T-helper 1 cell (primary cell): ENCODE data around the gene IGF2R.
"Not testable (repeated sequence)": the region's sequence is repeated elsewhere in the genome, so short reads cannot be mapped to it uniquely, and the experiment has no call there.

Experiments
- DNase-seq, 5 donors: peaks; one replicate each; pipeline ENCODE4 v3.0.0-alpha.2; 2012 to 2020

Gene IGF2R

GRCh38 chr6:160128125-160128683 is 159.3 kb downstream of the IGF2R start:
- DNase-seq, result no peak

GRCh38 chr6:160128879-160129516 is 160.1 kb downstream of the IGF2R start:
- DNase-seq, result no peak

DNA sequence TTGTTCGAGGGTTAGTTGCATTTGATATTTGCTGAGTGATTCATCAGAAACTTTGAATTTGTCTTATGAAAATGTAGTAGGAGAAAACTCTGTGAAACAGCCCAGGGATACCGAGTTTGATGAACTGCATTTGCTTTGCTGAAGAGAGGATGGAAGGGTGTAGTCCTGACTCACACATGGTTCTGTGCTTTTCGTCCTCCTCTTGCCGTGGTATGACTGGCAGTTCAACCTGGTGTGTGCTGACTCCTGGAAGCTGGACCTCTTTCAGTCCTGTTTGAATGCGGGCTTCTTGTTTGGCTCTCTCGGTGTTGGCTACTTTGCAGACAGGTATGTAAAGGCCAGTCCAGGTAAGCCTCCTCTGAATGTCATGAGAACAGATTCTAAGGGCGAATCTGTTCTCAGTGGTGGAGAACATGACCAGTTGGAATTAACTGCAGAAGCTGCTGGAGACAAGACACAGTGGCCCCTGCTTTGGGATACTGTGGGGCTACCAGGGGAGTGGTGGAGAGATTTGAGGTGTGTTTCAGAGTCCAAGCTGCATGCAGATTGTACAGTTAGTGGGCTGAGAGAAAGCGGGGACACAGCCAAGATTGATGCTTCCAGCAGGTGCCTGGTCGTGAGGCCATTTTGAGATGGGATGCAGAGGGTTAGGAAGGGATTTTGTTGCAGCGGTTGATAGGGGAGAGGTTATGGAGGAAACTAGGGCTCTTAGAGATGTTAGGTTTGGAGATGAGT is 161.2 kb downstream of the IGF2R start:
- no peak for DNase-seq

DNA sequence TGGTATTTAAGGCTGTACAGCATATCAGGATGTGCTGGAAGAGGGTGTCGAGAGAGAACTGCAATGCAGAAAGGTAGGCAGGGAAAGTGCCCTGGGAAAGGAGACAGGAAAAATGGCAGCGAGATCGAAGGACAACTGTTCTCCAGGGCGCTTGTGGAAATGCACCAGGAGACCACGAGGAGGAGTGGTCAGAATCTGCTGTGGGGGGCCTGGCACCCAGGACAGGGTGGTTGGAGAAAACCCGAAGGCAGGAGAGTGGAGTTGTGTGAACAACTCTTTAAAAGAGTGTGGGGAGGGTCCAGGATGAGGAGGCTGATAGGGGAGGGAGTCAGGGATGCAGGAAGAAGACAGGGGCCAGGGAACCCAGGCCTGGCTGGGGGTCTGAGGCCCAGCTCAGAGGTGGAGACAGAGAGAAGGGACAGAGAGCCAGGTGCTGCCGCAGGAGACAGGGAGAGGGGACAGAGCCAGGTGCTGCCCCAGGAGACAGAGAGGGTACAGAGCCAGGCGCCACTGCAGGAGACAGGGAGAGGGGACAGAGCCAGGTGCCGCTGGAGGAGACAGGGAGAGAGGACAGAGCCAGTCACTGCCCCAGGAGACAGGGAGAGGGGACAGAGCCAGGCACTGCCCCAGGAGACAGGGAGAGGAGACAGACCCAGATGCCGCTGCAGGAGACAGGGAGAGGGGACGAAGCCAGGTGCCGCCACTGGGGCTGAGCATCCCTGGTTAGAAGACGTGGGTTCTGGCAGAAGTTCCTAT is 162.0 kb downstream of the IGF2R start:
- no peak for DNase-seq

DNA sequence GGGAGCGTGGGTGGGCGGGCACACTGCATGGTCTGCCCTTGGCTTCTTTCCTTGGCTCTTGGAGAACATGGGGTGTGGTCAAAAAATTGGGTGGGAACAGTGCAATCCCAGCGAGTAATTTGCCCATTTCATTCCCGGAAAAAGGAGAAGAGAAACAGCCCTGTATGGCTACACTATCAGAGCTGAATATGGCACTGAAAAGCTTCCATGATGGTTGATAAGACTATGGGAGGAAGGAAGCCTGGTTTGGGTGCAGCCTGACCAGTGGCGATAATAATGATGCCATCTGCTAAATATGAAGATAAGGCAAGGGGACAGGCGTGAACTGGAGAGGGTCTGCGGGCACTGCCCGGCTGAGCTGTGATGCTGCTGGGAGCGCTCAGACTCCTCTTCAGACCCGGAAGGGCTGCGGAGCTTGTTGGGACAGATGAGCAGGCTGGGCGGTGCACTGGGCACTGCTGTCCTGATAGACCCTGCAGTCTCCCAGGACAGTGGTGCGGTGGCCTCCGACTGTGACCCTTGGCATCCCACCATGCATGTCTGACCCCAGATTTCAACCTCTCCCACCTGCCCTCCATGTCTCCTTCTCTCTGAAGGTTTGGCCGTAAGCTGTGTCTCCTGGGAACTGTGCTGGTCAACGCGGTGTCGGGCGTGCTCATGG is 162.9 kb downstream of the IGF2R start:
- DNase-seq, result no peak

DNA sequence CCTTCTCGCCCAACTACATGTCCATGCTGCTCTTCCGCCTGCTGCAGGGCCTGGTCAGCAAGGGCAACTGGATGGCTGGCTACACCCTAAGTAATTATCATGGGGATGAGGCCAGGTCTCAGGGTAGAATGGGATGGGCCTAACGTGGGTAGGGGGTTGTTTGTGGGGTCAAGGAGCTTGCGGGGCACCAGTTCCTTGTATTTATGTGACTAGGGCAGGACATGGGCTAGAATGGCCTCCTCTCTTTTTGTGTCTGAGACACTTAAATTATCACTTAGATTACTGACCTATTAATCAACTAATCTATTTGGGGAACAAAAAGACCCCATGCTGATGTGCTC is 163.4 kb downstream of the IGF2R start:
- DNase-seq, result no peak

- no peak for DNase-seq
Observed at GRCh38 chr6:160132776-160133338, 164.0 kb downstream of the IGF2R start.

GRCh38 chr6:160133441-160134336 is 164.8 kb downstream of the IGF2R start:
- no peak for DNase-seq

DNA sequence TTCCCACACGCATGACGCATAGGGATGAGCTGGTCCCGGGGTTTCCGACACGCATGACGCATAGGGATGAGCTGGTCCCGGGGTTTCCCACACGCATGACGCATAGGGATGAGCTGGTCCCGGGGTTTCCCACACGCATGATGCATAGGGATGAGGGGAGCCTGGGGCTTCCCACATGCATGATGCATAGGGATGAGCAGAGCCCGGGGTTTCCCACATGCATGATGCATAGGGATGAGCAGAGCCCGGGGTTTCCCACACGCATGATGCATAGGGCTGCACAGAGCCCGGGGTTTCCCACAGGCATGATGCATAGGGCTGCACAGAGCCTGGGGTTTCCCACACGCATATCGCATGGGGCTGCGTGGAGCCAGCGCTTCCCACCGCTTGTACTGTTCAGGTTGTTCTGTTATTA is 165.5 kb downstream of the IGF2R start:
- not testable (repeated sequence) for DNase-seq

- DNase-seq, result no peak
Observed at GRCh38 chr6:160134779-160135547, 166.1 kb downstream of the IGF2R start.

DNA sequence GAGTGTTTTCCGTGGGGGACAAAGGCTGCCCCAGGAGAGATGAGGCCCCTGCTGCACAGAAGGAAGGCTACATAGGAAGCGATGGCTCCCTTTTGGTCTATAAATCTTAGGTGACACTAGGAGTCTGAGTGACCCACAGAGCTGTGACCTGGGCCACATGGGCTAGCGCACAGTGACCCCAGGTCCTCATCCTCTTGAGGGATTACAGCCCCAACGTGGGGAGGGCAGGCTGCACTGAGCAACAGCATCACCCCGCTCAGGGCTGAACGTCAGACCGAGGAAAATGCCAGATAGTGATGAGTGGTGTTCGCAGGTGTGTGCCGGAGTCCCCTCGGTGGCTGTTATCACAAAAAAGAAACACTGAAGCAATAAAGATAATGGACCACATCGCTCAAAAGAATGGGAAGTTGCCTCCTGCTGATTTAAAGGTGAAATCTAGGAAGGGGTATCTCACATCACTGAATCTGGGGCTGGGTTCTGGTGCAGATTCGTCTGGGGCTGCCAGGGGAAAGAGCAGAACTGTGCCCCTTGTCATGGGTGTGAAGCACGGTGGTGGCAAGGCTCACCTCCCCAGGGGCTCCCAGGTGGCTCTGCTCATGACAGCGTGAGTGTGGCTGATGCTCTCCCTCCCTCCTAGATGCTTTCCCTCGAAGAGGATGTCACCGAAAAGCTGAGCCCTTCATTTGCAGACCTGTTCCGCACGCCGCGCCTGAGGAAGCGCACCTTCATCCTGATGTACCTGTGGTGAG is 167.2 kb downstream of the IGF2R start:
- DNase-seq, result no peak

DNA sequence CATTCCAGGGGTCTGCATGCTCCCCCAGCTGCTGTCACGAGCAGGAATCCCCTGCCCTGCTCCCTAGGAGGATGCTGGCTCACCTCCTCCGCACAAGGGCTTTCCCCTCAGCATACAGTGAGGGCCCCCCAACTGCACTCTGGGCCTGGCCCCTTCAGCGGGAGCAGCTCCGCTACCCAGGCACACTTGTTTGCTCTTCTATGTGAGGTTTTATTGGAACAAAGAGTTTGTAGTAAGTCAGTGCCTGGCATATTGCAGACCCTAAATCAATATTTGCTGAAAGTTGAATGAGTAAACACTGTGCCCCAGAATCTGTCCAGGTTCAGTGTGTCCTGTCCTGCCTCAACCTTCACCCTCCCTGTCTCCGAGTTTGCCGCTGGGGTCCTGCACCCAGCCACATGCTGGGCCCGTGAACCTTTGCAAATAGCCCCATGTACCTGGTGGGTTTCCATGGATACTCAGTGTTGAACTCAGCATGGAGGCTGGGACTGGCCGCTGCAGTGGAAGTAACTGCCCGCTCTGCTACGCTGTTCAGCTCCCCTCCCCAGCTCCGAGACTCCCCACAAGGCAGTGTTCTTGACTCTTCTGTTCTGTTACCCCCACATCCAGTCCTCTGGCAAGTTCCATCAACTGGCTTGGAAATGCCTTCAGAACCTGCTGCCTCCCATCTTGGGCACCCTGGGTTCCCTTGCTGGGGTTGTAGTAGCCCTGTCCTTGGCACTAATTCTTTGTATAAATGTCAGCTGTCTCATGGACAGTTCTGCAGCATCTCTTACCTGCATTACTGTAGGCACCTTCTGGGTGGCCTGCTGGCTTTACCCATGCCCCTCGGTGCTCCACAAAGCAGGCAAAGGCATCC is 168.5 kb downstream of the IGF2R start:
- DNase-seq, result no peak

DNA sequence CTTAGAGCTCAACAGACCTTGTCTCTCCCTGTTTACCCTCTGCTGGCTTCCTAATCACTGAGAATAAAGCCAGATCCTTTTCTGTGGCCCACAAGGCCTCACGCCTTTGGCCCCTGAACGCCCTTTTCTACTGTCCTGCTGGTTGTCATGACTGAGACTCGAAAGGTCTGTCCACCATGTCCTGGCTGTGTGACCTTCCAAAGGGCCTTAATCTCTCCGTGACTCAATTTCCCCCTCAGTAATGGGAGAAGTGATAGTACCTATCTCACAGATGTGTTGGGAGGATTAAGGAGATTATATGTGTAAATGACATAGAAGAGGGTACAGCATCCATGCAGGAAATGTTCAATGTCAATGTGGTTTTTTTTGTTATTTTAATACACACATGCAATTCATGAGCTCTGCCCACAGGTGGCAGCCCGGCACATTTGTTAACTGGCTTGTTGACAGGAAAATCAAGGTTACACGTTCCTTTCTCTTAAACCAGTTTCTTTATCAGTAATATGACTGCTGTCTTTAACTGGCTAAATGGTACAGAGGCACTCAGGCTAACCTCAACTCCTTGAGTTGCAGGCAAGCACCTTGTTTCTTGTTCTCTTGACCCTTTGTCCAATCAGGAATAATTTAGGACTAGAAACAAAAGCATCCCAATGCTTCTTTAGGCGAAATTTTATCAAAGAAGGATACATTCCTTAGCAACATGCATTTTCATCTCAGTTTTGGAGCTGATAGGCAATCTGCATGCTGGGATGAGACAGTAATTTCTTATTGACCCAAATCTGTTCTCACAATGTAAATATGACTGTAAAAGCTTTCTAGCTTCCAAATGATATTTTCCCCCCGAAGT is 169.3 kb downstream of the IGF2R start:
- peak in 4 of 5 donors; percentile 38 to 63 (median 48) for DNase-seq

DNA sequence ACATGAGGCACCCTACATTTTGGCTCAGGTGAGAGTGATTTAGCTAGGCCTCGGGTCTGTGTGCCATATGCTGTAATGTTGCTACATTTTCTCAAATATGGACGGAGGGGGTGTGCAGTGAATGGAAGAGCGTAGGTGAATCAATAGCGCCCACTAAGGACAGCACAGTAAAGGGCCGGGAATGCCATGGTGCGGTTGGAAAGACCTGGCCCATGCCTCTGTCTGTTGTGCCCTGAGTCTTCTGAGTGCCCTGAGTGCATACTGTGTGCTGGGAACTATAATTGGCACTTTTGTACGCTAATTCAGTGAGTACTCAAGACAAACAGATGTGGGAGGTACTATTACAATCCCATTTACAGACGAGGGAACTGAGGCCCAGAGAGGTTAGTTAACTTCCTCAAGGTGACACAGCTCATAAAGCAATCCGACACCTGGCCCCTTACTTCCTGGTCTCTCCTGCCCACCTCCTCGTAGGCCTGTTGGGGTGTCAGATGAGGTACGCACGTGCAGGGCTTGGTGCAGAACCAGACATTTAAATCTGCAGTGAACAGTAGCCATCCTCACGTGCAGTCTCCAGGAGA is 170.0 kb downstream of the IGF2R start:
- DNase-seq, result no peak

GRCh38 chr6:160139420-160139851 is 170.6 kb downstream of the IGF2R start:
- no peak for DNase-seq

DNA sequence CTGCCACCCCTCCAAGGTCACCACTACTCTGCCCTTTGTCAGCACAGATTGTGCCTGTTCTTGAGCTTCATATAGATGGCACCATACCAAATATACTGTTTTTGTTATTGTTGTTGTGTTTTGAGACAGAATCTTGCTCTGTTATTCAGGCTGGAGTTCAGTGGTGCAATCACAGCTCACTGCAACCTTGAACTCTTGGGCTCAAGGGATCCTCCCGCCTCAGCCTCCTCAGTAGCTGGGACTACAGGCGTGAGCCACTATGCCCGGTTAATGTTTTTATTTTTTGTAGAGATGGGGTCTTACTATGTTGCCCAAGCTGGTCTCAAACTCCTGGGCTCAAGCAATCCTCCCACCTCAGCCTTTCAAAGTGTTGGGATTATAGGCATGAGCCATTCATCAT is 171.6 kb downstream of the IGF2R start:
- not testable (repeated sequence) for DNase-seq

DNA sequence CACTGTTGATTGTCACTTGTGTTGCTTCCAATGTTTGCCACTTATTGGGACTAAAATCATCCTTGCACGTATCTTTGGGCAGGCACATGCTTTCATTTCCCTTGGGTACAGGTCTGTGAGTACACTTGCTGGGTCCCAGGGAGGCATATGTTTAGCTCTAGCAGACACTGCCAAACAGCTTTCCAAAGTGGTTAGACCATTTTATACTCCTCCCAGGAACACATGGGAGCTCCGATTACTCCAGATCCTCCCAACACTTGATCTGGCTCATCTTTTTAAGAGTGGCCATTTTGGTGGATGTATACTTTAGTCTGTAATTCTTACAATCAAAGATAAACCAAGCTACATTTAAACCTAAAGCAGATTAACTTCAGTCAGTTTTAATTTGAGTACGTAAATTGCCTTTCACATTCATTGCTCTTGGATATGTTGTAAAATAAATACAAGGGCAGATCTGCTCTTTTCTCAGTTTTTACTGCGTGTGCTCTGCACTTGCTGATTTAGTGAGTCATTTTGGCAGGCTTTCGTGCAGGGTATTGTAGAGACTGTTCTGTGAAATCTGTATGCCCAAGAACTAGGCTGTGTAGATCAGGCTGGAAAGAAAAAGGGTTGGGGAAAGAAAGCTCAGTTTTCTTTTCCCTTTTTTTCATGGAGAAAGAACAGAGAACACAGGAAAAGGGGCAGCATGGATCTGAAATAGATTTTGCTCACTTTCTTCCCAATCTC is 172.3 kb downstream of the IGF2R start:
- DNase-seq, result no peak
